Prostate gland (tissue), 2 donors: ENCODE measurements around the gene RAB9A.

Experiments
- POLR2A ChIP-seq: fragments of 450-650 bp; IDR thresholded peaks from one replicate; pipeline ENCODE4 v1.6.1; 2016; ENCODE audit warnings: antibody characterized with exemption, mild to moderate bottlenecking
- POLR2AphosphoS5 ChIP-seq: sonication (generic); formaldehyde crosslinking; IDR thresholded peaks from one replicate; pipeline ENCODE4 v1.6.1; 2017; ENCODE audit warnings: antibody characterized with exemption
- TF ChIP-seq, protein P1 (sequence below), 4 experiments: fragments of 200-600 bp in 2 of 4; fragments of 450-650 bp in 2 of 4; sonication (generic) in 2 of 4; IDR thresholded peaks; 1 replicate in 3 of 4; 2 replicates in 1 of 4; pipeline ENCODE4 v1.5.1; 2016 to 2019; ENCODE audit warnings: antibody characterized with exemption in 4 of 4, mild to moderate bottlenecking in 2 of 4, moderate library complexity in 2 of 4

DNA sequence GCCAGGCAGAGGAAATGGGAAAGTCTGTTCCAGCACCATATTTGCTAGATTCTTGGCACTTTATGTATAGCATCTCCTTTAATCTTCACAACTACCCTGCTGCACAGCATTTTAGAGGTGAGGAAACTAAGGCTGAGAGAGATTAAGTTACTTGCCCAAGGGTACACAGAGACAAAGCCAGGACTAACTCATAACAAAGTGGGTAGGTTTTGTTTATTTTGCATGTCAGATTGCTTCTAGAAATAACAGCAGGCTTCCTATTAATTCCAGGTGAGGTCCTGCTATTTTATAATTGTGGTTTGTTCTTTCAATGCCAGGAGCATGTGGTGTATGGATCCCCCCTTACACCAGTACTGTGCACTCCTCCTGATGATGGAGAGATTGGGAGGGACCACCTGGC is 21.0 kb upstream of the RAB9A start:
- TF ChIP-seq, protein P1, sequence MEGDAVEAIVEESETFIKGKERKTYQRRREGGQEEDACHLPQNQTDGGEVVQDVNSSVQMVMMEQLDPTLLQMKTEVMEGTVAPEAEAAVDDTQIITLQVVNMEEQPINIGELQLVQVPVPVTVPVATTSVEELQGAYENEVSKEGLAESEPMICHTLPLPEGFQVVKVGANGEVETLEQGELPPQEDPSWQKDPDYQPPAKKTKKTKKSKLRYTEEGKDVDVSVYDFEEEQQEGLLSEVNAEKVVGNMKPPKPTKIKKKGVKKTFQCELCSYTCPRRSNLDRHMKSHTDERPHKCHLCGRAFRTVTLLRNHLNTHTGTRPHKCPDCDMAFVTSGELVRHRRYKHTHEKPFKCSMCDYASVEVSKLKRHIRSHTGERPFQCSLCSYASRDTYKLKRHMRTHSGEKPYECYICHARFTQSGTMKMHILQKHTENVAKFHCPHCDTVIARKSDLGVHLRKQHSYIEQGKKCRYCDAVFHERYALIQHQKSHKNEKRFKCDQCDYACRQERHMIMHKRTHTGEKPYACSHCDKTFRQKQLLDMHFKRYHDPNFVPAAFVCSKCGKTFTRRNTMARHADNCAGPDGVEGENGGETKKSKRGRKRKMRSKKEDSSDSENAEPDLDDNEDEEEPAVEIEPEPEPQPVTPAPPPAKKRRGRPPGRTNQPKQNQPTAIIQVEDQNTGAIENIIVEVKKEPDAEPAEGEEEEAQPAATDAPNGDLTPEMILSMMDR (IDR thresholded peaks at IDR 0.05), result no peak
- TF ChIP-seq POLR2AphosphoS5, result peak; percentile 42
- TF ChIP-seq POLR2A, result no peak
